OCI-LY1 (cell line): ENCODE results near the gene COMMD1.

ENCODE experiments used
- EZH2 ChIP-seq: fragments of 200-600 bp; sonication (generic), shearing (Covaris generic); IDR thresholded peaks from 2 replicates; pipeline ENCODE4 v1.8.0; 2017; ENCODE audit warnings: borderline replicate concordance, mixed run types, mild to moderate bottlenecking, antibody characterized with exemption, low read length, moderate library complexity, mixed read lengths
- TF ChIP-seq, protein P1 (sequence below): fragments of 200-600 bp; sonication (generic), shearing (Covaris generic); IDR thresholded peaks from 2 replicates; pipeline ENCODE4 v1.5.1; 2017; ENCODE audit warnings: mild to moderate bottlenecking, antibody characterized with exemption, low read length, moderate library complexity, mixed read lengths

GRCh38 chr2:61998426-61998825, 93.0 kb downstream of the COMMD1 start:
- TF ChIP-seq, protein P1, sequence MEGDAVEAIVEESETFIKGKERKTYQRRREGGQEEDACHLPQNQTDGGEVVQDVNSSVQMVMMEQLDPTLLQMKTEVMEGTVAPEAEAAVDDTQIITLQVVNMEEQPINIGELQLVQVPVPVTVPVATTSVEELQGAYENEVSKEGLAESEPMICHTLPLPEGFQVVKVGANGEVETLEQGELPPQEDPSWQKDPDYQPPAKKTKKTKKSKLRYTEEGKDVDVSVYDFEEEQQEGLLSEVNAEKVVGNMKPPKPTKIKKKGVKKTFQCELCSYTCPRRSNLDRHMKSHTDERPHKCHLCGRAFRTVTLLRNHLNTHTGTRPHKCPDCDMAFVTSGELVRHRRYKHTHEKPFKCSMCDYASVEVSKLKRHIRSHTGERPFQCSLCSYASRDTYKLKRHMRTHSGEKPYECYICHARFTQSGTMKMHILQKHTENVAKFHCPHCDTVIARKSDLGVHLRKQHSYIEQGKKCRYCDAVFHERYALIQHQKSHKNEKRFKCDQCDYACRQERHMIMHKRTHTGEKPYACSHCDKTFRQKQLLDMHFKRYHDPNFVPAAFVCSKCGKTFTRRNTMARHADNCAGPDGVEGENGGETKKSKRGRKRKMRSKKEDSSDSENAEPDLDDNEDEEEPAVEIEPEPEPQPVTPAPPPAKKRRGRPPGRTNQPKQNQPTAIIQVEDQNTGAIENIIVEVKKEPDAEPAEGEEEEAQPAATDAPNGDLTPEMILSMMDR = no peak
- TF ChIP-seq EZH2 = no peak
